Left ventricle myocardium inferior (tissue), 1 donor: ENCODE measurements around the gene MEGF8. TPM values are rescaled to one million over a fixed set of nuclear protein-coding genes. Genes with fewer than 3 reads are reported as not detected.
A peak's percentile ranks its signal among the peaks of the same experiment; 100 is the strongest.

Experiments used
- DNase-seq: peaks from one replicate; pipeline ENCODE4 v3.0.0-alpha.2; 2020
- H3K27ac ChIP-seq: fragments of 200-600 bp; replicated peaks from 2 replicates; pipeline ENCODE4 v1.8.0; 2021
- H3K27me3 ChIP-seq: fragments of 200-600 bp; 2 replicates; pipeline ENCODE4 v1.8.0; 2021; ENCODE audit warnings: low read depth
- H3K36me3 ChIP-seq: fragments of 200-600 bp; 2 replicates; pipeline ENCODE4 v1.8.0; 2021
- H3K4me1 ChIP-seq: fragments of 200-600 bp; 2 replicates; pipeline ENCODE4 v1.8.0; 2021
- H3K4me3 ChIP-seq: fragments of 200-600 bp; 2 replicates; pipeline ENCODE4 v1.8.0; 2021; ENCODE audit warnings: mild to moderate bottlenecking, moderate library complexity
- H3K9me3 ChIP-seq: fragments of 200-600 bp; replicated peaks from 2 replicates; pipeline ENCODE4 v1.8.0; 2021
- intact Hi-C: fragments of 100-400 bp; cut with micrococcal nuclease; formaldehyde crosslinking; loops from one replicate; pipeline ENCODE4 v1.11.0; 2022
- total RNA-seq: library from RNA; stranded (reverse); fragmentation: NEBNext Ultra II Directional; extraction: Animal tissue kit (Norgen Biotek cat#: 25700); gene quantifications from one replicate; pipeline ENCODE4 v1.2.1, GENCODE V29; 2021
- TF ChIP-seq, protein P1 (sequence below): fragments of 200-600 bp; IDR thresholded peaks from 2 replicates; pipeline ENCODE4 v1.8.0; 2021; ENCODE audit warnings: antibody characterized with exemption, mild to moderate bottlenecking, borderline replicate concordance
- donor health status: DM: no; HTN: yes; CAD: no; lungs with severe emphysema.

The MEGF8 gene
- total RNA-seq, 1 donor from 2014 or later = 34.3 TPM

DNA sequence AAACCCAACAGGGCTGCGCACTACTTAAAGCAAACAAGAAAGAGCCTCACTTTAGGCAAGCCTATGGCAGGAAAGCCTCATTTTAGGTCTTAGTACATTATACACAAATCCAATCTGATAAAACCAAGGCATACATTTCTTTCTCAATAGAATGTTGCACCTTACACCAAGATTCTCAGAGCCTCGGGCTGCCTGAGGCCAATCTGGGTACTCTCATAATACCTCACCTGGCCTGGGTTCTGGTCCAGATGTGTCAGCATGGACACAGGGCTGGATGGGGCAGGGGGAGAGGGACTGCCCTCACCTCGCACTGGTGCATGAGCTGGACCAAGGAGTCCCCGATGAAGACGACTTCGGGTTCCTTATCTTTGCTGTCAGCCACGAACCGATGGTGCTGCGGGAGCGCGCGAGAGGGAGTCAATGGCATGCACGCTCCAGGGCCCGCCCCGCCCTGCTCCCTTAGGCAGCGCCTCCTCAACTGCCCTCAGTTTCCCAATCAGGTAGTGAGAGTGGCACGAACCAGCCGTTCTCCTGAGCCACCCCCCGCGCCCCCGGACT is 23.7 kb upstream of the MEGF8 start, which contains the start of gene PRR19:
TSS of gene PRR19 (plus strand) at position 487 of the 558 bp plus-strand sequence. CDS start 7,453 bp downstream, outside the sequence.
- H3K4me1 ChIP-seq = peaks cover 19% of the 10 kb centered on the region
- peak within 1 kb of the TSS; percentile 74 for H3K4me3 ChIP-seq
- peak within 1 kb of the TSS; percentile 50 for H3K27ac ChIP-seq
- intact Hi-C loops = no loop called here
- no peaks in the 10 kb centered on the region for H3K9me3 ChIP-seq
- no peaks in the 10 kb centered on the region for H3K27me3 ChIP-seq
- H3K36me3 ChIP-seq = no peaks in the 10 kb centered on the region
- TF ChIP-seq, protein P1, sequence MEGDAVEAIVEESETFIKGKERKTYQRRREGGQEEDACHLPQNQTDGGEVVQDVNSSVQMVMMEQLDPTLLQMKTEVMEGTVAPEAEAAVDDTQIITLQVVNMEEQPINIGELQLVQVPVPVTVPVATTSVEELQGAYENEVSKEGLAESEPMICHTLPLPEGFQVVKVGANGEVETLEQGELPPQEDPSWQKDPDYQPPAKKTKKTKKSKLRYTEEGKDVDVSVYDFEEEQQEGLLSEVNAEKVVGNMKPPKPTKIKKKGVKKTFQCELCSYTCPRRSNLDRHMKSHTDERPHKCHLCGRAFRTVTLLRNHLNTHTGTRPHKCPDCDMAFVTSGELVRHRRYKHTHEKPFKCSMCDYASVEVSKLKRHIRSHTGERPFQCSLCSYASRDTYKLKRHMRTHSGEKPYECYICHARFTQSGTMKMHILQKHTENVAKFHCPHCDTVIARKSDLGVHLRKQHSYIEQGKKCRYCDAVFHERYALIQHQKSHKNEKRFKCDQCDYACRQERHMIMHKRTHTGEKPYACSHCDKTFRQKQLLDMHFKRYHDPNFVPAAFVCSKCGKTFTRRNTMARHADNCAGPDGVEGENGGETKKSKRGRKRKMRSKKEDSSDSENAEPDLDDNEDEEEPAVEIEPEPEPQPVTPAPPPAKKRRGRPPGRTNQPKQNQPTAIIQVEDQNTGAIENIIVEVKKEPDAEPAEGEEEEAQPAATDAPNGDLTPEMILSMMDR = no peak
- DNase-seq = no peak

DNA sequence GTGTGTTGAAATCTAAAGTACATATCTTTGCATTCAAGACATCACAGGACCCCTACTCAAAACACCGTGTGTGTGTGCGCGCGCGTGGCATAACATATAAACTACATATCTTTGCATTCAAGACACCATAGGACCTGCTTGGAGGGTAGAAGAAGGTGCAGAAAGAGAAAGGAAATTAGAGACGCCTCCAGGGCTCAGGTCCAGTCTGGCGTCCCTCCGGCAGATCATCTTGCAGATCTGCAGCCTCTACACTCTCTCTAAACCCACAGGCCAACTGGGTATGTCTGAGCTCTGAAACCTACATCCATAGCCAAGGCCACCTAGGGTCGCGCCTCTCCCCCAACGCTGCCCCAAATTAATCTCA is 22.4 kb upstream of the MEGF8 start:
- Histone ChIP-seq H3K27me3 (no peaks in the 10 kb centered on the region), H3K4me1 (peaks cover 19% of the 10 kb centered on the region), H3K27ac (no peak overlapping the region), H3K4me3 (peak overlapping the region; percentile 74), H3K36me3 (no peaks in the 10 kb centered on the region), H3K9me3 (no peaks in the 10 kb centered on the region)
- intact Hi-C loops = no loop called here
- no peak for DNase-seq
- TF ChIP-seq, protein P1 = no peak

DNA sequence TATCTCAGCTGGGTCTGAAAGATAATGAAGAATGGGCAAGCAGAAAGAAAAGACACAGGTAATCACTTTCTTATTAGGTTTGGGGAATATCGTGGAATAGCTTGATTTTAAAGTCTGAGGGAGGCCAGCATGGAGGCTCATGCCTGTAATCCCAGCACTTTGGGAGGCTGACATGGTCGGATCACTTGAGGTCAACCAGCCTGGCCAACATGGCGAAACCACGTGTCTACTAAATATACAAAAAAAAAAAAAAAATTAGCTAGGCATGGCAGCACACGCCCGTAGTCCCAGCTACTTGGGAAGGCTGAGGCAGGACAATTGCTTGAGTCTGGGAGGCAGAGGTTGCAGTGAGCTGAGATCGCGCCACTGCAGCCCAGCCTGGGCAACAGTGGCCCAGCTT is 21.6 kb upstream of the MEGF8 start:
- no peak for DNase-seq
- no peak overlapping the region for H3K4me3 ChIP-seq
- H3K27ac ChIP-seq = no peak overlapping the region
- H3K36me3 ChIP-seq = no peaks in the 10 kb centered on the region
- TF ChIP-seq, protein P1 = no peak
- intact Hi-C loops = no loop called here
- H3K9me3 ChIP-seq = no peaks in the 10 kb centered on the region
- no peaks in the 10 kb centered on the region for H3K27me3 ChIP-seq
- peaks cover 19% of the 10 kb centered on the region for H3K4me1 ChIP-seq

DNA sequence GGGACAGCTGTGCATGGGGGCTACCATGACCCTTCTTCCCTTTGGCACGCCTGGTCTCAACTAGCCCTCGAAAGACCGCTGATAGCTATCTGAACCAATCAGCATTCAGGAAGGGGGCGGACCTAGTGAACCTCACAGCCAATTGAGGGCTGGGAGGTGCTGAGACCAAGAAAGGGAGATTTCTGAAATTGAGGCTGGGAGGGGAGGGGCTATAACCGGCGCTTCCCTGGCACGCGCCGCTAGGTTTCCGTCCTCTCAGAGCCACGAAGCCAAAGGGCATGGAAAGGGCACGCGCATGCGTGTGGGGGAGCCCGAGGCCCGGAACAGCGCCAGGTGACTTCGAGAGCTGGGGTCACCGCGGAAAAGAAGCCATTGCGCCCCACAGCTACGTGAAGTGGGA is 18.8 kb upstream of the MEGF8 start:
- H3K4me3 ChIP-seq = no peak overlapping the region
- no peaks in the 10 kb centered on the region for H3K36me3 ChIP-seq
- H3K27ac ChIP-seq = no peak overlapping the region
- TF ChIP-seq, protein P1 = no peak
- H3K9me3 ChIP-seq = no peaks in the 10 kb centered on the region
- H3K27me3 ChIP-seq = peaks cover 14% of the 10 kb centered on the region
- peaks cover 17% of the 10 kb centered on the region for H3K4me1 ChIP-seq
- DNase-seq = no peak
- intact Hi-C loops = no loop called here

DNA sequence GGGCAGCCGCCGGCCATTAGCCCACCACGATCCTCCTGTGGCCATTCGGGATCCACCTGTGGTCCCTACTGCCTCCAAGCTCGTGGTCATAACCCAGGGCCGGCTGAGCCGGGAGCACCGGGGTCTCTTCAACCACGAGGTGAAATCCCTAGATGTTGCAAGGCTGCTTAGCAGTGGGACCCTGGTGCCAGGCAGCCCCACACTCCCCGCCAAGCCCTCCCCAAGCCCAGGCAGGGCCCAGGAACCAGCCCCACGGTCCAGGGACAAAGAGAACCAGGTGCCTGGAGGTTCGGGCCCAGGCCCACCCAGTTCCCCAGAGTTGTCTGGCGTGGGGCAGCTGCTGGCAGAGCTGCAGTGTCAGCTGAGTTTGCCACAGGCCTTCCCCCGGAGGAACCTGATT is 15.7 kb upstream of the MEGF8 start:
- H3K9me3 ChIP-seq = no peaks in the 10 kb centered on the region
- peaks cover 44% of the 10 kb centered on the region for H3K27me3 ChIP-seq
- H3K4me1 ChIP-seq = peaks cover 14% of the 10 kb centered on the region
- TF ChIP-seq, protein P1 = no peak
- no peak overlapping the region for H3K4me3 ChIP-seq
- no peak overlapping the region for H3K27ac ChIP-seq
- DNase-seq = no peak
- intact Hi-C loops = no loop called here
- no peaks in the 10 kb centered on the region for H3K36me3 ChIP-seq
